HuH-7.5 (cell line): ENCODE measurements around the gene KRTAP1-5.
"Not testable (repeated sequence)": the region's sequence is repeated elsewhere in the genome, so short reads cannot be mapped to it uniquely, and the experiment has no call there.

Experiments
- DNase-seq: peaks from one replicate; pipeline ENCODE4 v3.0.0; 2011; ENCODE audit warnings: low spot score

The KRTAP1-5 gene

DNA sequence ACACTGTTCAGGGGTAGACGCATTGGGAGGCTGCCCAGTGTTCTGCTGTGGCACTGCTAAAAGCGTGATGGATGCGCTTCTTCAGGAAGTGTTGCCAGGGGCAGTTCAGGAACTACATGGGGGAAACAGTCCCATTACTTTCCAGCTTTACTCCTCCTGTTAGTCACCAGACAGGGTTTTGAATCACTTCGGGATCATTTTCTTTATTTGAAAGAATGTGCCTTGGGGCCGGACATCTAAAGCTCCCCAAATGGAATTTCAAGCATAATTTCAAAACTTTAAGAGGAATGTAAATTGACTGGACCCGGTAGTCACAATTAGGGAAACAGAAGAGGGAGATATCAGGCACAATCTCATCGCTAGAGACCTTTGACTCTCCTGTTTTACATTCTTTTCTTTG is 21.4 kb upstream of the KRTAP1-5 start:
- no peak for DNase-seq

DNA sequence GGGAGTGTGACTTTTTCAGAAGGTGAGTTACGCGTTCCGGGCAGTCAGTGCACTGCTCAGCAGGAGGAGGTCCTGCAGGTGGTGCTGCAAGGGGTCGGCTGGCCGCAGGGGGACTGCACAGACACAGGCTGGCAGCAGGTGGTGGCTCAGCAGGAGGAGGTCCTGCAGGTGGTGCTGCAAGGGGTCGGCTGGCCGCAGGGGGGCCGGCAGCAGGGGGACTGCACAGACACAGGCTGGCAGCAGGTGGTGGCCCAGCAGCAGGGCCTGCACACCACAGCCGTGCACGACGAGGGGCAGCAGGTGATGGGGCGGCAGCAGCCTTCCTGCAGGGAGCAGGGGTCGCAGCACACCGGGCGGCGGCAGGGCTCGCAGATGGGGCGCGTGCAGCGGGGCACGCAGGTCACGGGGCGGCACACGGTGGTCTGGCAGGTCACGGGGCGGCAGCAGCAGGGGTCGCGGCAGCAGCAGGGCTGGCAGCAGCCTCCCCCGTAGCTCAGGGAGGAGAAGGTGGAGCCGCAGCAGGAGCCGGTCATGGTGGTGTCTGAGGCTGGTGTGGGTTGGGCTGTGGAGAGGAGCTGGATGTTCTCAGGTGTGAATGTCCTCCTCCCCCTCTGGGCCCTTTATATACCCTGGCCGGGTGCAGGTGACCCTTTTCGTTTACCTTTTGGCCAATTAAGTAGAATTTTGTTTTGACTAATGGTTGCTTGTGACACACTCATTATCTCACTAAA is 19.9 kb upstream of the KRTAP1-5 start, which contains the start of gene KRTAP2-1:
Gene KRTAP2-1, minus strand, starts transcription at position 582 of the 731 bp plus-strand sequence. Its CDS starts 49 bp downstream, at position 533.
- not testable (repeated sequence) for DNase-seq

DNA sequence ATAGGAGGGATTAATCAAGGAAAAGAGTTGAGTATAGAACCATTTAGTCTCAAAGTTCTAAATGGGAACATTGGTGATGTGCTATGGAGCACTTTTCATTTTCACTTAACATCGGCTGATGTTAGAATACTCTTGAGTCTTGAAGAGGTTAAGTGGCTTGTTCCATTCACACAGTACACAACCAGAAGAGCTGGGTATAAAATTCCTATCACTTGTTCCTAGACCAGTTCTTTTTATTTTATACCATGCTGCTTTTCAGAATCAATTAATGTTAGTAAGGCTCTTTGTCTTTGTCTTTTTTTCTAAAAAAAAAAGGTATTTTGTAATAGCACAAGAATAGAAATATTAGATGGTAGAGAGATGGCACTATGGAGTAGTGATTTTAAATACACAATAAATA is 15.9 kb upstream of the KRTAP1-5 start:
- DNase-seq: no peak

DNA sequence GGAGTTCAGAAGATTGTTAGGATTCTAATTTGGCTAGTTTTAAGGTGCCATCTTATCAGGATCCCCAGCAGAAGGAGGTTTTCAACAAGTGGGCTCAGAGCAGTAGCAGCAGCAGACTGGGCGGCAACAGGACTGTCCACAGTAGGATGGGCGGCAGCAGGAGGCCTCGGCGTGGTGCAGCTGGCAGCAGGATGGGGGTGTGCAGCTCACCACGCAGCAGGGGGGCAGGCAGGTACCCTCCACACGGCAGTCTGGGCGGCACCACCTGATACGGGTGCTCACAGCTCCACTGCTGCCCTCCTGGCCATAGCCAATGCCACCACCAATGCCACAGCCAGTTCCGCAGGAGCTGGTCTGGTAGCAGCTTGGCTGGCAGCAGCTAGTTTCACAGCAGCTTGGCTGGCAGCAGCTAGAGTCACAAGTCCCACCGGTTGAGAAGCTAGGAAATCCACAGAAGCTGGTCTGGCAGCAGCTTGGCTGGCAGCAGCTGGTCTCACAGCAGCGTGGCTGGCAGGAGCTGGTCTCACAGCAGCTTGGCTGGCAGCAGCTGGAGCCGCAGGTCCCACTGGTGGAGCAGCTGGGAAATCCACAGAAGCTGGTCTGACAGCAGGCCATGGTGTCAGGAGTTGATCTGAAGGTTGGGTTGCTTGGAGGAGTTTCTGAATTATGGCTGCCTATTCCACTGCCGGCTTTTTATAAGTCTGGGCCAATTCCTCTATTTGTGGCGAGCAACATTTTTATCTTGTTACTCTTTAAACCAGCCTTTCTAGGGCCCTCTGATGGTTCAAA is 14.0 kb upstream of the KRTAP1-5 start, which contains the start of gene KRTAP1-1:
Gene KRTAP1-1, minus strand, starts transcription at position 668 of the 789 bp plus-strand sequence. Its CDS starts 53 bp downstream, at position 615.
- DNase-seq: not testable (repeated sequence)

GRCh38 chr17:41037853-41038350 is 10.9 kb upstream of the KRTAP1-5 start:
- DNase-seq: no peak

- not testable (repeated sequence) for DNase-seq
Observed at GRCh38 chr17:41034346-41034935, 7.4 kb upstream of the KRTAP1-5 start, which contains the start of gene KRTAP1-3. KRTAP1-3 (minus strand) TSS chr17:41034874; CDS start chr17:41034821, 53 bp downstream.

- DNase-seq: no peak
Observed at GRCh38 chr17:41029633-41030245, 2.7 kb upstream of the KRTAP1-5 start, which contains the start of gene KRTAP1-4. KRTAP1-4 (minus strand) TSS chr17:41030195; CDS start chr17:41030078, 117 bp downstream.

- DNase-seq: no peak
Observed at GRCh38 chr17:41024697-41025096, 2.3 kb downstream of the KRTAP1-5 start.

- no peak for DNase-seq
Observed at GRCh38 chr17:41020336-41020735, 6.7 kb downstream of the KRTAP1-5 start.

DNA sequence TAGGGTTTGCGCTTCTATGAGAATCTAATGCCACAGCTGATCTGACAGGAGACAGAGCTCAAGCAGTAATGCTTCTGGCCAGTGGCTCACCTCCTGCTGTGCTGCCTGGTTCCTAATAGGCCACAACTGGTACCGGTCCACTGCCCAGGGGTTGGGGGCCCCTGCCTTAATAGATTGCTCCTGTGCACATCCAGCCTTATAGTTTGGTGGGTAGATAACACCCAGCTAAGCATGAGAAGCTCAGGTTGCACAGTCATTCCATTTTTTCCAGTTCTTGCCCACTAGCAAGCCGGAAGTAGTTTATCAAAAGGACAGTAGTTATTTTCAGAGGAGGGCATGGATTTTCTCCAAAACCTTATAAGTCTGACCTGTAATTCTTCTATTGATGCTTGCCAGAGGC is 7.6 kb downstream of the KRTAP1-5 start:
- DNase-seq: no peak

- no peak for DNase-seq
Observed at GRCh38 chr17:41018541-41018940, 8.5 kb downstream of the KRTAP1-5 start.

- no peak for DNase-seq
Observed at GRCh38 chr17:41016578-41017215, 10.3 kb downstream of the KRTAP1-5 start.

DNA sequence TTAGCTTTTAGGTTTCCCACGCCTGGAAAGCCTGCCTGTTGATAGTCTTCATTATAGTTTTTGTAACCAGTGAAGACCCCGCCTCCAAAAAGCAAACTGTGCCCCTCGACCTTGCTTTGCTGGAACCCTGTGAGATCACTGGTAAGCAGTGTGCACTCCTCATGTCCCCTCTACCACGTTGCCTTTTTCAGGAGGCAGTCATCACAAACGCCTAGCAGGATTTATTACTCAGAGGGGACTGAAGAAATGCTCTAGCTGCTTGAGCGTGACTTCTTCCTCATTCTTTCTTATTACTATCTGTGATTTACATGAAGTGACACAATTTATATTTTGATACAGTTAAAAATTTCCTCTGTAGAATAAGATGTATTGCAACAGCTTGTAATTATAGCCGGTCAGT is 11.6 kb downstream of the KRTAP1-5 start:
- DNase-seq: no peak

GRCh38 chr17:41013606-41014005 is 13.4 kb downstream of the KRTAP1-5 start:
- DNase-seq: no peak

DNA sequence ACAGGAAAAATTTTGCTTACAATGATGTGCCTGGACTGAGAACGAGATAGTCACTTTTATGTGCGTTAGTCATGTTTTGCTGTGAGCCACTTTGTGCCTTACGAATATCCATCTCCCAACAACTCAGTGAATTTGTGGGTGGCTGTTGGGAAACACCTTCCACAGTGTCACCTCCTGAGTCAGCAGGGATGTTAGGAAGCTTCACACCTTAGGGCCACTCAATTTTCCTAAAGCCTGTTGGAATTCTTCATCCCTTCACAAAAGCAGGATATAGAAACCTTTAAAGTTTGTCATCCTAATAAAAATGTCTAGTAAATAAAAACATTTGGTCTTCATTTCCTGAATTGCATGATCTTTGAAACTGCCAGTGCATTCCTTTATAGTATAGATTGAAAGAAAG is 13.8 kb downstream of the KRTAP1-5 start:
- no peak for DNase-seq

DNA sequence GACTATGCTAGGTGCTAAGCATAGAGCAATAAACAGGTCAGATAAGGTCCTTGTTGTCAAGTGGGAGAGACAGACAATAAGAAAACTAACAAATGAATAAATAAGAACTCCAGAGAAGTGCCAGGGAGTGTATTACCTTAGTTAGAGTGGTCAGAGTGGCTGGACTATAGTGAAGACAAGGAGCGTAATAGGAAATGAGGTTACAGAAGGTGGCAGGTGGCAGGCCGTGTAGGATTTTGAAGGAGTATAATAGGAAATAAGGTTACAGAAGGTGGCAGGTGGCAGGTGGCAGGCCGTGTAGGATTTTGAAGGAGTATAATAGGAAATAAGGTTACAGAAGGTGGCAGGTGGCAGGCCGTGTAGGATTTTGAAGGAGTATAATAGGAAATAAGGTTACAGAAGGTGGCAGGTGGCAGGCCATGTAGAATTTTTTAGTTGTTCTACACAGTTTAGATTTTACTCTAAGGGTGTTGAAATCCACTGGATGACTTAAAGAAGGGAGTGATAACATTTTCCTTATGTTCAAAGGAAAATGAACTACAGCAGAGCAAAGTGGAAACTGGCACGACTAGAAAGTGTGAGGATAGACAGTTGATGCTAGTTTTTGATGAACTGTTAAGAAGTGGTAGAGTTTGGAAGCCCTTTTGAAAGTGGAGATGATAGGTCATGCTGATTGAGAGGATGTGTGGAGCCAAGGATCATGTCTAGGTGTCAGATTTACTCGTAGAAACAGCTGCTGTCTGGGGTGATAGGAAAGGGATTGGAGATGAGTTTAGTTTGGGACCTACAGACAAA is 14.5 kb downstream of the KRTAP1-5 start:
- DNase-seq: no peak

DNA sequence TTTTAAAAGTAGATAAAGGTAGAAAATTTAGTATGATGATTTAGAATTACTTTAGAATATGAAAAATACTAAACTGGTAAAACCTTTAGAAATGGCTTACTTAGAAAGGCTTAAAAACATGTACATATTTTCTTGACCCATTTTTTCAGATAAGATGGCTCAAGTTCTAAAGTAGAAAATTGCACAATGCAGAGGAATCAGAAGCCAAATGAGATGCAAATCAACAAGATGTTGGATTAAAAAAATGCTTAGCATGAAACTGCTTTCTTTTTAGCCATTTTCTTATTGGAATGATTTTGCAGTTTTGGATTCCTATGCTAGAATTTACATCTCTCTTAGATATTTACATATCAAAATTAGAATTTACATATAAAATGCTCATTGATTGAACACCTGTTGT is 16.6 kb downstream of the KRTAP1-5 start:
- DNase-seq: no peak

DNA sequence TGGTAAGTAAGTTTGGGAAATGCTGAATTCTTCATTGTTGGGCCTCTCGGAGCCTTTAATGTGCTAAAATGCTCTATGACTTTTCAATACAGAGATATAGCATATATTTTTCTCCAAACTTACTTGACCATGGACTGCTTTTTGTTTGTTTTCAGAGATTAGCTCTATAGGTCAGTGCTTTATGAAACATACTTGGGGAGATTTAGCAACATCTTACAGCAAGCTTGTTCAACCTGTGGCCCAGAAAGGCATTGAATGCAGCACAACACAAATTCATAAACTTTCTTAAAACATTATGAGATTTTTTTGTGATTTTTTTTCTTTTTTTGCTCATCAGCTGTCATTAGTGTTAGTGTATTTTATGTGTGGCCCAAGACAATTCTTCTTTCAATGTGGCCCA is 17.1 kb downstream of the KRTAP1-5 start:
- no peak for DNase-seq

DNA sequence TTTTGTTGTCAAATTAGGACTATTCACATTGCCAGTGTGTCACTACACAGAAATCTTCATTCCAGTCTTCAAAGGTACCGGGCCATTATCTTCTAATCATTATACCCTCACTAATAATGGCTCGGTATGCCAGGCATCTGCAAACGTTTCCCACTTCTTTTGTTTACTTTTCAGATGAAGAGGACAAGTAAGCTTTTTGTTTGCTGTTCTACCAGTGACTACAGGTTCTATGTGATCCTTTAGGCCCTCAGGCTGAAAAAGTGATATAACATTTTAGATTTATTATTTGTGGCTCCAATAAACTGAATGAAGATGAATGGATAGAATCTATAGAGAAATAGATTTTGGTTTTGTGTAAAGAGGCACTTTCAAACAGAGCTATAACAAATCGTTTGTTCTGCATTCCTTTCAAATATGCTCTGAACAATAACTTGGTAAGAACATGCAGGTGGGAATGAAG is 17.7 kb downstream of the KRTAP1-5 start:
- peak; percentile 8 for DNase-seq

GRCh38 chr17:41008811-41009210 is 18.2 kb downstream of the KRTAP1-5 start, which contains the start of gene KRTAP3-1:
KRTAP3-1 (minus strand) TSS chr17:41009128; CDS start chr17:41009074, 54 bp downstream.
- no peak for DNase-seq
